MCF 10A (cell line): ENCODE measurements around the gene NABP2. TPM values are rescaled to one million over a fixed set of nuclear protein-coding genes. Genes with fewer than 3 reads are reported as not detected.
"Not testable (repeated sequence)": the region's sequence is repeated elsewhere in the genome, so short reads cannot be mapped to it uniquely, and the experiment has no call there.

Experiments used
- BruUV-seq: library from RNA; stranded (reverse); fragments of 400-500 nt; replicated peaks from 2 replicates; lab custom pipeline; 2021; lab: Mats Ljungman, UMichigan
- CTCF ChIA-PET: fragments of 300-600 bp; sonication (Branson Sonifier 250); formaldehyde crosslinking; extraction: SDS; loops from one replicate; lab custom pipeline; 2021; ENCODE audit warnings: antibody characterized with exemption, inconsistent platforms; lab: Yijun Ruan, JAX
- POLR2A ChIA-PET: fragments of 300-600, 350-650 bp; sonication (Branson Sonifier 250); formaldehyde crosslinking; extraction: SDS; loops from one replicate; lab custom pipeline; 2020; ENCODE audit warnings: antibody characterized with exemption, inconsistent platforms; lab: Yijun Ruan, JAX
- DNase-seq: peaks from one replicate; pipeline ENCODE4 v3.0.0-alpha.2; 2018; ENCODE audit not compliant: unreplicated experiment
- H3K27ac Mint-ChIP-seq: one replicate; pipeline ENCODE4 v1.8.0; 2022; ENCODE audit warnings: mild to moderate bottlenecking, low read depth, mixed read lengths; ENCODE audit not compliant: unreplicated experiment
- H3K27me3 Mint-ChIP-seq: one replicate; pipeline ENCODE4 v1.8.0; 2022; ENCODE audit warnings: mixed read lengths; ENCODE audit not compliant: insufficient read depth, unreplicated experiment
- H3K36me3 Mint-ChIP-seq: one replicate; pipeline ENCODE4 v1.8.0; 2022; ENCODE audit warnings: mild to moderate bottlenecking, moderate library complexity, mixed read lengths; ENCODE audit not compliant: insufficient read depth, unreplicated experiment
- H3K4me1 Mint-ChIP-seq: one replicate; pipeline ENCODE4 v1.8.0; 2022; ENCODE audit warnings: mixed read lengths; ENCODE audit not compliant: insufficient read depth, unreplicated experiment
- H3K4me3 Mint-ChIP-seq: one replicate; pipeline ENCODE4 v1.8.0; 2022; ENCODE audit warnings: mild to moderate bottlenecking, moderate library complexity, mixed read lengths; ENCODE audit not compliant: unreplicated experiment
- H3K9me3 Mint-ChIP-seq: one replicate; pipeline ENCODE4 v1.8.0; 2022; ENCODE audit warnings: mixed read lengths; ENCODE audit not compliant: unreplicated experiment
- CTCF ChIP-seq: fragments of 200-600 bp; IDR thresholded peaks from one replicate; pipeline ENCODE4 v1.8.0; 2022; ENCODE audit warnings: antibody characterized with exemption, mild to moderate bottlenecking; ENCODE audit not compliant: unreplicated experiment
- intact Hi-C: fragments of 100-400 bp; cut with micrococcal nuclease; formaldehyde crosslinking; loops from 2 replicates; pipeline ENCODE4 v1.14.1; 2022
- total RNA-seq: library from RNA; stranded (reverse); gene quantifications from 2 replicates; pipeline ENCODE4 v1.2.3, GENCODE V29; 2022

NABP2 gene
- total RNA-seq, 1 experiment from 2014 or later: 53.3 TPM

DNA sequence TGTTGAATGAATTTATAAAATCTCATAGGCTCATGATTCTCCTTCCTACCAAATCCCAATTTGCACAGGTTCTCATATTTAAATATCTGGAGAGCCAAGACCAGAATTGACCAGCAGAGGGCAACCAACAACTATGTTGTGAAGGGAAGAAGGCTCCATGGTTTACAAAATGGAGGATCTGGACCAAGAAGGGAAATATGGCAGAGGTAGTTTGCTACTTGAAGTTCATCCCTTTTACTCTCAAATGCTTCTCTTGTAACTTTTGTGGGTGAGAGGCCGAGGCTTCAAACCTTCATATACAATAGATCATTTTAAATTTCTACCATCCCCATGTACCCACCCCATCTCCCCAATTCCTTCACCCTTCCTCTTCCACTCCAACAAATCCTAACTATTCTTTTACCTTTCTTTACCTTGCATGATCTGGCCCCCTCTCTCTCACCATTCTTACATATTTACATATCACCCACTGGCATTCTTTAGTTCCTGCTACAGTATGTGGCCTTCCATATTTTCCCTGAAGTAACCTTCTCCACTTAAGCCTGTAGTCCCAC, 31.0 kb upstream of the NABP2 start:
- BruUV-seq: no TSS peak
- H3K9me3 Mint-ChIP-seq: no peaks in the 10 kb centered on the region
- H3K4me3 Mint-ChIP-seq: no peak overlapping the region
- no peaks in the 10 kb centered on the region for H3K27me3 Mint-ChIP-seq
- peak; percentile 87 for DNase-seq
- ChIA-PET CTCF (interaction anchor here (0.6 to 6.6 kb wide), 14 partner anchors 11 to 401 kb away, joined by 3 to 83 read pairs (median 4); partner anchors contain the start of gene RNF41), POLR2A (interaction anchor here (0.6 to 7.9 kb wide), 4 partner anchors 29 to 297 kb away, joined by 3 to 140 read pairs (median 56); partner anchors contain the start of genes RNF41, RPL41 and ZC3H10)
- peak overlapping the region; percentile 18 for H3K27ac Mint-ChIP-seq
- TF ChIP-seq CTCF: peak; percentile 67
- peaks cover 12% of the 10 kb centered on the region for H3K36me3 Mint-ChIP-seq
- H3K4me1 Mint-ChIP-seq: peaks cover 32% of the 10 kb centered on the region
- intact Hi-C loops: loop anchor here (1.0 to 10.0 kb wide), 3 partner anchors 31 to 458 kb away; partner anchors contain the start of gene NABP2

DNA sequence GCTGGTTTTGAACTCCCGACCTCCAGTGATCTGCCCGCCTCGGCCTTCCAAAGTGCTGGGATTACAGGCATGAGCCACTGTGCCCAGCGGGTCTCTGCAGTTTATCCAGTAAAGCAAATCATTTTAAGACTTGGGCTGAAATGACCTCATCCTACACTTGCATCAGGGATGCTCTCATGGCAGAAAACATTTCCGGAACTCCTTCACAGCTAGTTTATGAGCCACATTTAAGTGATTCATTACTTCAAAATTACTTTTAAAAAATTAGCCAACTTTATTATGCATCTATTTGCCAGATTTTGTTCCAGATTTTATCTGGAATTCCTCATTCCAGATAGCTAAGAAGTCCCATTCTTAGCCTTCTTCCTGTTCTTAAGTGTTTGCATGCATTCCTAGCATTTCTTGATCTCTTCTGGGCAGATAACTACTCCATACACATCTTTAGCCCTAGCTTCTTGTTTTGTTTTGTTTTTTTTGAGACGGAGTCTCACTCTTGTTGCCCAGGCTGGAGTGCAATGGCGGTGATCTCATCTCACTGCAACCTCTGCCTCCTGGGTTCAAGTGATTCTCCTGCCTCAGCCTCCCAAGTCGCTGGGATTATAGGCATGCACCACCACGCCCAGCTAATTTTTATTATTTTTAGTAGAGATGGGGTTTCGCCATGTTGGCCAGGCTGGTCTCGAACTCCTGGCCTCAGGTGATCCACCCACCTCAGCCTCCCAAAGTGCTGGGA, 27.2 kb upstream of the NABP2 start:
- peak overlapping the region; percentile 46 for H3K27ac Mint-ChIP-seq
- CTCF ChIA-PET: interaction anchor here (0.6 to 1.9 kb wide), 5 partner anchors 10 to 751 kb away, joined by 3 to 9 read pairs (median 5); no protein-coding TSS in a partner anchor
- H3K9me3 Mint-ChIP-seq, H3K4me3 Mint-ChIP-seq, H3K36me3 Mint-ChIP-seq, BruUV-seq, H3K27me3 Mint-ChIP-seq: not testable (repeated sequence)
- intact Hi-C loops: loop anchor here (10.0 kb wide), 1 partner anchor 462 kb away; no protein-coding TSS in a partner anchor
- POLR2A ChIA-PET: interaction anchor here (0.7 to 2.8 kb wide), 6 partner anchors 9 to 119 kb away, joined by 4 to 17 read pairs (median 5); partner anchors contain the start of genes CNPY2 and RNF41
- peaks cover 21% of the 10 kb centered on the region for H3K4me1 Mint-ChIP-seq
- DNase-seq: peak; percentile 52

- H3K27ac Mint-ChIP-seq: no peak overlapping the region
- no peaks in the 10 kb centered on the region for H3K27me3 Mint-ChIP-seq
- CTCF ChIA-PET: interaction anchor here (0.6 to 1.9 kb wide), 2 partner anchors 9 to 18 kb away, joined by 4 to 9 read pairs; no protein-coding TSS in a partner anchor
- no peaks in the 10 kb centered on the region for H3K9me3 Mint-ChIP-seq
- no peaks in the 10 kb centered on the region for H3K36me3 Mint-ChIP-seq
- H3K4me3 Mint-ChIP-seq: no peak overlapping the region
- POLR2A ChIA-PET: interaction anchor here (1.5 to 1.9 kb wide), 2 partner anchors 9 to 10 kb away, joined by 5 to 6 read pairs; no protein-coding TSS in a partner anchor
- peaks cover 16% of the 10 kb centered on the region for H3K4me1 Mint-ChIP-seq
- no TSS peak for BruUV-seq
- TF ChIP-seq CTCF: no peak
- no peak for DNase-seq
- intact Hi-C loops: loop anchor here (10.0 kb wide), 1 partner anchor 463 kb away; no protein-coding TSS in a partner anchor
Measured at GRCh38 chr12:56197921-56198635, 26.1 kb upstream of the NABP2 start.

DNA sequence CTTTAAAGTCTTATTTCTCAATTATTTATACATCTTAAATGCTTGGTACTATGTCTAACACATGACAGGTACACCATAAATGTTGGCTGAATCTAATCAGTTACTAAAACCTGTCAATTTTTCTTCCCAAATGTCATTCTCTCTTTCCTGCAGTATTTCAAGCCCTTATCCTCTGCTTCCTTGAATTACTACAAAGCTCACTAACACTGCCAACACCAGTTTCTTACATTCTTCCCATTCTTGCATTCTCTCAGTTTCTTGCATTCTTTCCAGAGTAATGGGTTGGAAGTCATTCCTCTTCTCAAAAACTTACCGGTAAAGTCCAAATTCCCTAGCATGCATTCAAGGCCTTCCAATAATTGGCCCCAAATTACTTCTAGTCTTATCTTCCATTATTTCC, 25.3 kb upstream of the NABP2 start:
- H3K9me3 Mint-ChIP-seq: no peaks in the 10 kb centered on the region
- ChIA-PET CTCF (interaction anchor here (0.6 to 1.9 kb wide), 2 partner anchors 8 to 19 kb away, joined by 4 to 9 read pairs; no protein-coding TSS in a partner anchor), POLR2A (no interaction called here)
- no peaks in the 10 kb centered on the region for H3K36me3 Mint-ChIP-seq
- TF ChIP-seq CTCF: no peak
- no TSS peak for BruUV-seq
- intact Hi-C loops: loop anchor here (10.0 kb wide), 1 partner anchor 464 kb away; no protein-coding TSS in a partner anchor
- H3K27me3 Mint-ChIP-seq: no peaks in the 10 kb centered on the region
- no peak overlapping the region for H3K27ac Mint-ChIP-seq
- H3K4me3 Mint-ChIP-seq: no peak overlapping the region
- peaks cover 10% of the 10 kb centered on the region for H3K4me1 Mint-ChIP-seq
- no peak for DNase-seq
